ENCODE data around the gene PRKCQ. TPM values are rescaled to one million over a fixed set of nuclear protein-coding genes. Genes with fewer than 3 reads are reported as not detected.

PRKCQ gene
- total and polyA plus RNA-seq, 7 experiments from 2014 or later: 44.3 to 74.5 (median 65.8) TPM

DNA sequence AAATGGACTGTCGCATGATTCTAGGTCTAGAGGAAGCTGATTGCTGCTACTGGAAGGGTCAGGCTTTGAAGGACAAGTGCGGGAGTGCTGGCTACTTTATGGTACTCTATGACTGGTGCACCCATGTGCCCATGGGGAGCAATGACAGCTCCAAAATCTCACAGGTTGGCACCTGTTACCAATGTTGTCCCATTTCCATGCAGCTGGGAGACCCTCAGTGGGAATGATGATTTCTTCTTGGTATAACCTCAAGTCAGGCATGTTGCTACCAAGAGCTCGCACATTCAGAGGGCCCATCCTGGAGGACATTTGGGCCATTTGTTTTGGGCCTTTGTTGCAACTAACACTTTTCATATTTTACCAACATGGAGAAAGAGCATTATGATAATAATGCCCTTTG is 174.4 kb downstream of the PRKCQ start:
- DNase-seq: peak in 1 of 9 donors; percentile 11

GRCh38 chr10:6404127-6405072 is 175.7 kb downstream of the PRKCQ start:
- H3K27me3 Mint-ChIP-seq: peaks cover 0 to 13% (median 0%) of the 10 kb centered on the region in 5 donors
- DNase-seq (no peak), ATAC-seq (no peak)
- no peak overlapping the region for H3K27ac ChIP-seq (ENCODE audit: low read depth, low read length)
- H3K36me3 ChIP-seq (ENCODE audit: control insufficient read depth in 2 of 3, insufficient read depth in 3 of 3, low read length in 3 of 3): no peaks in the 10 kb centered on the region
- no peak overlapping the region for H3K4me3 Mint-ChIP-seq
- H3K9me3 ChIP-seq (ENCODE audit: control insufficient read depth in 2 of 3, low read length in 3 of 3): no peaks in the 10 kb centered on the region
- H3K9me3 Mint-ChIP-seq: no peaks in the 10 kb centered on the region
- H3K27ac Mint-ChIP-seq: peak overlapping the region in 3 of 9 donors; percentile 18 to 69 (median 19)
- CTCF ChIA-PET: interaction anchor here (0.7 to 4.2 kb wide), 3 partner anchors 11 to 296 kb away, joined by 3 to 59 read pairs (median 8); partner anchors contain the start of gene PFKFB3
- H3K27me3 ChIP-seq (ENCODE audit: control insufficient read depth in 2 of 2, insufficient read depth in 2 of 2, low read length in 2 of 2): no peaks in the 10 kb centered on the region
- peaks cover 0 to 11% of the 10 kb centered on the region in 2 donors for H3K4me1 ChIP-seq (ENCODE audit: control insufficient read depth in 2 of 2, insufficient read depth in 2 of 2, low read length in 2 of 2)
- H3K36me3 Mint-ChIP-seq: peaks cover 0 to 8% (median 3%) of the 10 kb centered on the region in 5 donors
- peaks cover 5 to 41% (median 30%) of the 10 kb centered on the region in 7 donors for H3K4me1 Mint-ChIP-seq
- H3K4me3 ChIP-seq (ENCODE audit: low read length): no peak overlapping the region
- POLR2A ChIA-PET: interaction anchor here (0.7 to 3.2 kb wide), 4 partner anchors 15 to 419 kb away, joined by 3 to 9 read pairs (median 4); partner anchors contain the start of gene PFKFB3
- intact Hi-C loops (cut with micrococcal nuclease): loop anchor here (5.0 kb wide), 4 partner anchors 107 to 392 kb away; no protein-coding TSS in a partner anchor

More for the DNA sequence above, 174.4 kb downstream of the PRKCQ start:
- no peaks in the 10 kb centered on the region for H3K9me3 Mint-ChIP-seq
- intact Hi-C loops (cut with micrococcal nuclease): loop anchor here (1.0 kb wide), 3 partner anchors 203 to 296 kb away; partner anchors contain the start of gene PFKFB3 (in 1 of the 2)
- Histone ChIP-seq H3K4me1 (ENCODE audit: control insufficient read depth in 2 of 2, insufficient read depth in 2 of 2, low read length in 2 of 2) (peaks cover 11 to 24% of the 10 kb centered on the region in 2 donors), H3K36me3 (ENCODE audit: control insufficient read depth in 2 of 3, insufficient read depth in 3 of 3, low read length in 3 of 3) (no peaks in the 10 kb centered on the region), H3K27me3 (ENCODE audit: control insufficient read depth in 2 of 2, insufficient read depth in 2 of 2, low read length in 2 of 2) (no peaks in the 10 kb centered on the region), H3K9me3 (ENCODE audit: control insufficient read depth in 2 of 3, low read length in 3 of 3) (no peaks in the 10 kb centered on the region), H3K27ac (ENCODE audit: low read depth, low read length) (no peak overlapping the region), H3K4me3 (ENCODE audit: low read length) (no peak overlapping the region)
- peak overlapping the region in 1 of 9 donors; percentile 53 for H3K27ac Mint-ChIP-seq
- peaks cover 19 to 46% (median 39%) of the 10 kb centered on the region in 7 donors for H3K4me1 Mint-ChIP-seq
- peaks cover 0 to 11% (median 3%) of the 10 kb centered on the region in 5 donors for H3K36me3 Mint-ChIP-seq
- no peak for ATAC-seq
- peaks cover 0 to 13% (median 0%) of the 10 kb centered on the region in 5 donors for H3K27me3 Mint-ChIP-seq
- ChIA-PET POLR2A (interaction anchor here (0.8 to 3.2 kb wide), 5 partner anchors 17 to 306 kb away, joined by 3 to 9 read pairs (median 3); partner anchors contain the start of gene PFKFB3), CTCF (interaction anchor here (0.6 to 2.9 kb wide), 20 partner anchors 9 to 331 kb away, joined by 3 to 16 read pairs (median 4); partner anchors contain the start of gene PFKFB3)
- no peak overlapping the region for H3K4me3 Mint-ChIP-seq

- Histone ChIP-seq H3K4me3 (ENCODE audit: low read length) (no peak overlapping the region), H3K4me1 (ENCODE audit: control insufficient read depth in 2 of 2, insufficient read depth in 2 of 2, low read length in 2 of 2) (peaks cover 0 to 11% of the 10 kb centered on the region in 2 donors), H3K36me3 (ENCODE audit: control insufficient read depth in 2 of 3, insufficient read depth in 3 of 3, low read length in 3 of 3) (no peaks in the 10 kb centered on the region), H3K27me3 (ENCODE audit: control insufficient read depth in 2 of 2, insufficient read depth in 2 of 2, low read length in 2 of 2) (no peaks in the 10 kb centered on the region), H3K27ac (ENCODE audit: low read depth, low read length) (no peak overlapping the region), H3K9me3 (ENCODE audit: control insufficient read depth in 2 of 3, low read length in 3 of 3) (no peaks in the 10 kb centered on the region)
- ChIA-PET CTCF (interaction anchor here (0.7 to 4.2 kb wide), 7 partner anchors 56 to 316 kb away, joined by 3 to 82 read pairs (median 10); partner anchors contain the start of gene PFKFB3), POLR2A (interaction anchor here (1.0 to 3.2 kb wide), 2 partner anchors 55 to 201 kb away, joined by 3 to 26 read pairs; partner anchors contain the start of gene PFKFB3)
- intact Hi-C loops (cut with micrococcal nuclease): loop anchor here (1.0 to 5.0 kb wide), 8 partner anchors 106 to 391 kb away; no protein-coding TSS in a partner anchor
- Mint-ChIP-seq H3K4me1 (peaks cover 5 to 40% (median 26%) of the 10 kb centered on the region in 7 donors), H3K27ac (no peak overlapping the region), H3K36me3 (peaks cover 0 to 6% (median 0%) of the 10 kb centered on the region in 5 donors), H3K27me3 (peaks cover 0 to 13% (median 0%) of the 10 kb centered on the region in 5 donors), H3K9me3 (no peaks in the 10 kb centered on the region), H3K4me3 (no peak overlapping the region)
- no peak for DNase-seq
- no peak for ATAC-seq
Measured at GRCh38 chr10:6402960-6403359, 177.1 kb downstream of the PRKCQ start.

DNA sequence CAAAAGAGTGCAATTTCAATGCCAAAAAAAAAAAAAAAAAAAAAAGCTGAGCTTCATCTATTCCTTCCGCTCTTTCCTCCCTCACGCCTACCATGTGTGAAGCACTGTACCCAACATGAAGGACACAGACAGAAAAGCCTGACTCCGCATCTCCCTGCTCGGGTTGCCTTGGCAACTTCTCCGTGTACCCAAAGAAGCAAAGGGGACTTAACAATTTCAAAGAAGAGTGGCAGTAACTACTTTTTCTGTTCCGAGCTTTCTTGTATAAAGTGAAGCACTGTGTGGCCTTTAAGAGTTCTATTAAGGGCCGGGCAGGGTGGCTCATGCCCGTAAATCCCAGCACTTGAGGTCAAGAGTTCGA is 177.7 kb downstream of the PRKCQ start:
- CTCF ChIA-PET: interaction anchor here (0.6 to 4.2 kb wide), 29 partner anchors 8 to 389 kb away, joined by 3 to 82 read pairs (median 5); partner anchors contain the start of gene PFKFB3
- intact Hi-C loops (cut with micrococcal nuclease): loop anchor here (1.0 to 5.0 kb wide), 8 partner anchors 105 to 390 kb away; no protein-coding TSS in a partner anchor
- Mint-ChIP-seq H3K4me3 (peak overlapping the region in 1 of 10 donors; percentile 10), H3K36me3 (peaks cover 0 to 5% (median 0%) of the 10 kb centered on the region in 5 donors), H3K27me3 (peaks cover 0 to 13% (median 0%) of the 10 kb centered on the region in 5 donors), H3K4me1 (peaks cover 5 to 38% (median 22%) of the 10 kb centered on the region in 7 donors), H3K9me3 (no peaks in the 10 kb centered on the region), H3K27ac (peak overlapping the region in 1 of 9 donors; percentile 87)
- POLR2A ChIA-PET: interaction anchor here (0.6 to 3.9 kb wide), 10 partner anchors 9 to 427 kb away, joined by 3 to 30 read pairs (median 4); partner anchors contain the start of gene PFKFB3
- Histone ChIP-seq H3K27me3 (ENCODE audit: control insufficient read depth in 2 of 2, insufficient read depth in 2 of 2, low read length in 2 of 2) (no peaks in the 10 kb centered on the region), H3K9me3 (ENCODE audit: control insufficient read depth in 2 of 3, low read length in 3 of 3) (no peaks in the 10 kb centered on the region), H3K27ac (ENCODE audit: low read depth, low read length) (no peak overlapping the region), H3K36me3 (ENCODE audit: control insufficient read depth in 2 of 3, insufficient read depth in 3 of 3, low read length in 3 of 3) (no peaks in the 10 kb centered on the region), H3K4me1 (ENCODE audit: control insufficient read depth in 2 of 2, insufficient read depth in 2 of 2, low read length in 2 of 2) (peaks cover 0 to 11% of the 10 kb centered on the region in 2 donors), H3K4me3 (ENCODE audit: low read length) (no peak overlapping the region)
- ATAC-seq (no peak), DNase-seq (no peak)

GRCh38 chr10:6401558-6402348 is 178.3 kb downstream of the PRKCQ start:
- DNase-seq: peak in 8 of 9 donors; percentile 49 to 74 (median 66)
- peaks cover 0 to 11% of the 10 kb centered on the region in 2 donors for H3K4me1 ChIP-seq (ENCODE audit: control insufficient read depth in 2 of 2, insufficient read depth in 2 of 2, low read length in 2 of 2)
- H3K27me3 Mint-ChIP-seq: peaks cover 0 to 13% (median 0%) of the 10 kb centered on the region in 5 donors
- ATAC-seq: peak; percentile 87
- H3K36me3 Mint-ChIP-seq: peaks cover 0 to 3% (median 0%) of the 10 kb centered on the region in 5 donors
- H3K4me3 ChIP-seq (ENCODE audit: low read length): no peak overlapping the region
- peaks cover 4 to 33% (median 18%) of the 10 kb centered on the region in 7 donors for H3K4me1 Mint-ChIP-seq
- peak overlapping the region in 9 of 10 donors; percentile 0 to 49 (median 38) for H3K4me3 Mint-ChIP-seq
- H3K27ac Mint-ChIP-seq: peak overlapping the region in 8 of 9 donors; percentile 4 to 82 (median 56)
- no peaks in the 10 kb centered on the region for H3K36me3 ChIP-seq (ENCODE audit: control insufficient read depth in 2 of 3, insufficient read depth in 3 of 3, low read length in 3 of 3)
- intact Hi-C loops (cut with micrococcal nuclease): loop anchor here (1.0 to 5.0 kb wide), 13 partner anchors 19 to 389 kb away; partner anchors contain the start of gene PFKFB3 (in 2 of the 2)
- ChIA-PET POLR2A (interaction anchor here (0.6 to 3.9 kb wide), 15 partner anchors 8 to 925 kb away, joined by 3 to 30 read pairs (median 4); partner anchors contain the start of gene PFKFB3), CTCF (interaction anchor here (0.6 to 4.2 kb wide), 38 partner anchors 8 to 388 kb away, joined by 3 to 82 read pairs (median 4); partner anchors contain the start of gene PFKFB3)
- H3K9me3 Mint-ChIP-seq: no peaks in the 10 kb centered on the region
- no peaks in the 10 kb centered on the region for H3K27me3 ChIP-seq (ENCODE audit: control insufficient read depth in 2 of 2, insufficient read depth in 2 of 2, low read length in 2 of 2)
- H3K27ac ChIP-seq (ENCODE audit: low read depth, low read length): no peak overlapping the region
- H3K9me3 ChIP-seq (ENCODE audit: control insufficient read depth in 2 of 3, low read length in 3 of 3): no peaks in the 10 kb centered on the region

All from naive thymus-derived CD4-positive, alpha-beta T cell (primary cell).